PC-9 (cell line): Measurements from ENCODE around the gene PRR33. TPM values are rescaled to one million over a fixed set of nuclear protein-coding genes. Genes with fewer than 3 reads are reported as not detected.
A peak's percentile ranks its signal among the peaks of the same experiment; 100 is the strongest.

ENCODE experiments used
- BruUV-seq: library from RNA; stranded (reverse); fragments of 400-500 nt; replicated peaks from 2 replicates; lab custom pipeline; 2021; lab: Mats Ljungman, UMichigan
- CTCF ChIA-PET: fragments of 300-600 bp; sonication (Branson Sonifier 250); formaldehyde crosslinking; loops from one replicate; lab custom pipeline; 2022; ENCODE audit warnings: antibody characterized with exemption; lab: Charles Lee
- POLR2A ChIA-PET: fragments of 300-600 bp; sonication (Branson Sonifier 250); formaldehyde crosslinking; loops from one replicate; lab custom pipeline; 2022; ENCODE audit warnings: antibody characterized with exemption; ENCODE audit not compliant: unreplicated experiment; lab: Charles Lee
- DNase-seq, 2 experiments: peaks; one replicate each; pipeline versions ENCODE4 v3.0.0 to v3.0.0-alpha.2; 2015 to 2022; ENCODE audit warnings: mixed read lengths in 1 of 2
- H2AFZ ChIP-seq: fragments of 200-600 bp; sonication (generic); 2 replicates; pipeline ENCODE4 v1.8.1; 2017; ENCODE audit warnings: antibody characterized with exemption
- H3F3A ChIP-seq: fragments of 200-600 bp; sonication (generic); 2 replicates; pipeline ENCODE4 v1.8.1; 2017; ENCODE audit warnings: antibody characterized with exemption, mild to moderate bottlenecking, low read depth; ENCODE audit not compliant: insufficient read depth
- H3K27ac ChIP-seq: fragments of 200-600 bp; sonication (generic); 2 replicates; pipeline ENCODE4 v1.6.1; 2016; ENCODE audit warnings: mixed run types
- H3K27me3 ChIP-seq: fragments of 200-600 bp; sonication (generic); 2 replicates; pipeline ENCODE4 v1.6.1; 2016; ENCODE audit warnings: low read depth, mixed run types; ENCODE audit not compliant: insufficient read depth
- H3K36me3 ChIP-seq: fragments of 200-600 bp; sonication (generic); 2 replicates; pipeline ENCODE4 v1.6.1; 2016; ENCODE audit warnings: low read depth, mixed run types
- H3K4me1 ChIP-seq: fragments of 200-600 bp; sonication (generic); replicated peaks from 2 replicates; pipeline ENCODE4 v1.6.1; 2016; ENCODE audit warnings: mixed run types; ENCODE audit not compliant: insufficient read depth
- H3K4me2 ChIP-seq: fragments of 200-600 bp; sonication (generic); 2 replicates; pipeline ENCODE4 v1.6.1; 2017; ENCODE audit warnings: mixed run types
- H3K4me3 ChIP-seq: fragments of 200-600 bp; sonication (generic); 2 replicates; pipeline ENCODE4 v1.6.1; 2016; ENCODE audit warnings: mixed run types
- H3K79me2 ChIP-seq: fragments of 200-600 bp; sonication (generic); 2 replicates; pipeline ENCODE4 v1.6.1; 2017; ENCODE audit warnings: low read depth, mixed run types
- H3K9me2 ChIP-seq: fragments of 200-600 bp; sonication (generic); 2 replicates; pipeline ENCODE4 v1.8.1; 2017; ENCODE audit warnings: mild to moderate bottlenecking; ENCODE audit not compliant: insufficient read depth
- H3K9me3 ChIP-seq: fragments of 200-600 bp; sonication (generic); 2 replicates; pipeline ENCODE4 v1.8.1; 2016; ENCODE audit warnings: low read depth; ENCODE audit not compliant: insufficient read depth
- H4K20me1 ChIP-seq: fragments of 200-600 bp; sonication (generic); 2 replicates; pipeline ENCODE4 v1.8.1; 2017; ENCODE audit not compliant: insufficient read depth
- CTCF ChIP-seq: fragments of 200-600 bp; sonication (generic); conservative IDR thresholded peaks from 2 replicates; pipeline ENCODE4 v1.6.1; 2017; ENCODE audit warnings: mixed run types, antibody characterized with exemption, mild to moderate bottlenecking, moderate library complexity
- EZH2 ChIP-seq: fragments of 200-600 bp; sonication (generic); IDR thresholded peaks from 2 replicates; pipeline ENCODE4 v1.8.0; 2017; ENCODE audit warnings: antibody characterized with exemption, low read depth
- intact Hi-C: fragments of 100-400 bp; cut with micrococcal nuclease; formaldehyde crosslinking; loops from one replicate; pipeline ENCODE4 v1.10.0; 2022; ENCODE audit not compliant: unreplicated experiment
- total RNA-seq: library from RNA; stranded (reverse); gene quantifications from 2 replicates; pipeline ENCODE4 v1.2.3, GENCODE V29; 2021

The PRR33 gene
- total RNA-seq, 1 experiment from 2014 or later, result not detected

GRCh38 chr11:1884303-1884700 is 7.4 kb downstream of the PRR33 start:
- intact Hi-C loops, result no loop called here
- Histone ChIP-seq H3F3A (no peaks in the 10 kb centered on the region), H4K20me1 (no peaks in the 10 kb centered on the region), H3K36me3 (no peaks in the 10 kb centered on the region), H3K27ac (no peak overlapping the region), H2AFZ (no peak overlapping the region), H3K4me3 (no peak overlapping the region), H3K4me2 (no peak overlapping the region), H3K9me2 (no peaks in the 10 kb centered on the region), H3K27me3 (peaks cover 31% of the 10 kb centered on the region; the same call in 1 of the 2 replicates), H3K79me2 (no peaks in the 10 kb centered on the region), H3K9me3 (no peaks in the 10 kb centered on the region), H3K4me1 (no peaks in the 10 kb centered on the region)
- CTCF ChIA-PET, result no interaction called here
- no TSS peak for BruUV-seq
- DNase-seq, result no peak
- no peak for TF ChIP-seq EZH2
- POLR2A ChIA-PET, result no interaction called here

GRCh38 chr11:1883346-1884302 is 8.1 kb downstream of the PRR33 start:
- BruUV-seq, result no TSS peak
- POLR2A ChIA-PET, result no interaction called here
- H2AFZ ChIP-seq, result no peak overlapping the region

GRCh38 chr11:1882265-1883238 is 9.1 kb downstream of the PRR33 start:
- Histone ChIP-seq H3K36me3 (no peaks in the 10 kb centered on the region), H3K79me2 (no peaks in the 10 kb centered on the region), H3K4me2 (no peak overlapping the region), H3K4me1 (no peaks in the 10 kb centered on the region), H4K20me1 (no peaks in the 10 kb centered on the region), H3K27ac (no peak overlapping the region), H3K9me3 (no peaks in the 10 kb centered on the region), H3K4me3 (no peak overlapping the region), H2AFZ (no peak overlapping the region), H3K27me3 (peaks cover 17% of the 10 kb centered on the region; the same call in 1 of the 2 replicates), H3K9me2 (no peaks in the 10 kb centered on the region), H3F3A (no peaks in the 10 kb centered on the region)
- TF ChIP-seq EZH2 (no peak), CTCF (peak; percentile 82)
- peak in 1 of 2 experiments; percentile 71 for DNase-seq
- intact Hi-C loops, result loop anchor here (2.0 kb wide), 2 partner anchors 46 to 268 kb away; no protein-coding TSS in a partner anchor
- POLR2A ChIA-PET, result interaction anchor here (0.6 kb wide), 1 partner anchor 268 kb away, joined by 3 read pairs; no protein-coding TSS in a partner anchor
- CTCF ChIA-PET, result interaction anchor here (0.5 to 1.7 kb wide), 5 partner anchors 26 to 269 kb away, joined by 3 to 8 read pairs (median 6); no protein-coding TSS in a partner anchor
- BruUV-seq, result no TSS peak

More at GRCh38 chr11:1883346-1884302, 8.1 kb downstream of the PRR33 start:
- no peaks in the 10 kb centered on the region for H3F3A ChIP-seq
- no peak for DNase-seq
- peaks cover 28% of the 10 kb centered on the region; the same call in 1 of the 2 replicates for H3K27me3 ChIP-seq
- no peaks in the 10 kb centered on the region for H3K36me3 ChIP-seq
- no peaks in the 10 kb centered on the region for H3K9me3 ChIP-seq
- H3K79me2 ChIP-seq, result no peaks in the 10 kb centered on the region
- H3K9me2 ChIP-seq, result no peaks in the 10 kb centered on the region
- CTCF ChIA-PET, result interaction anchor here (0.5 kb wide), 1 partner anchor 38 kb away, joined by 3 read pairs; no protein-coding TSS in a partner anchor
- intact Hi-C loops, result loop anchor here (2.0 kb wide), 2 partner anchors 47 to 267 kb away; no protein-coding TSS in a partner anchor
- H3K4me1 ChIP-seq, result no peaks in the 10 kb centered on the region
- TF ChIP-seq CTCF, result no peak
- no peak for TF ChIP-seq EZH2
- H4K20me1 ChIP-seq, result no peaks in the 10 kb centered on the region
- no peak overlapping the region for H3K4me3 ChIP-seq
- H3K27ac ChIP-seq, result no peak overlapping the region
- no peak overlapping the region for H3K4me2 ChIP-seq
